ENCODE results near the gene BTNL8. TPM values are rescaled to one million over a fixed set of nuclear protein-coding genes. Genes with fewer than 3 reads are reported as not detected.

BTNL8 gene
- total and polyA plus RNA-seq, 2 donors from 2014 or later, result 0.19 to 1.2 TPM

- Histone ChIP-seq H3K27ac (ENCODE audit: low read depth in 2 of 2, low read length in 2 of 2) (no peak overlapping the region), H3K4me1 (ENCODE audit: control insufficient read depth in 2 of 3, insufficient read depth in 2 of 3, low read depth in 1 of 3, low read length in 3 of 3) (no peaks in the 10 kb centered on the region), H3K9me3 (ENCODE audit: control insufficient read depth in 2 of 3, insufficient read depth in 1 of 3, low read length in 3 of 3) (no peaks in the 10 kb centered on the region), H3K4me3 (ENCODE audit: low read length in 3 of 3) (no peak overlapping the region), H3K27me3 (ENCODE audit: control insufficient read depth, insufficient read depth, low read length) (no peaks in the 10 kb centered on the region), H3K9ac (ENCODE audit: low read length in 3 of 3) (no peak overlapping the region), H3K36me3 (ENCODE audit: control insufficient read depth in 2 of 3, insufficient read depth in 3 of 3, low read length in 3 of 3) (no peaks in the 10 kb centered on the region)
- no peak for TF ChIP-seq CTCF (IDR thresholded peaks at IDR 0.05; ENCODE audit: borderline replicate concordance, extremely low read depth, insufficient read depth)
- intact Hi-C loops (cut with DNase I), result no loop called here
- no peak for FAIRE-seq
- no peak for DNase-seq
These were observed 1.2 kb downstream of the BTNL8 start for GRCh38 chr5:180900178-180900577.

GRCh38 chr5:180901319-180902009 is 2.5 kb downstream of the BTNL8 start:
- no peak for DNase-seq
- H3K27ac ChIP-seq (ENCODE audit: low read depth in 2 of 2, low read length in 2 of 2), result no peak overlapping the region

GRCh38 chr5:180908400-180908799 is 9.4 kb downstream of the BTNL8 start:
- no peak for TF ChIP-seq CTCF (IDR thresholded peaks at IDR 0.05; ENCODE audit: borderline replicate concordance, extremely low read depth, insufficient read depth)
- H3K4me3 ChIP-seq (ENCODE audit: low read length in 3 of 3), result no peak overlapping the region
- no peaks in the 10 kb centered on the region for H3K27me3 ChIP-seq (ENCODE audit: control insufficient read depth, insufficient read depth, low read length)
- H3K9me3 ChIP-seq (ENCODE audit: control insufficient read depth in 2 of 3, insufficient read depth in 1 of 3, low read length in 3 of 3), result no peaks in the 10 kb centered on the region
- no peaks in the 10 kb centered on the region for H3K4me1 ChIP-seq (ENCODE audit: control insufficient read depth in 2 of 3, insufficient read depth in 2 of 3, low read depth in 1 of 3, low read length in 3 of 3)
- no peak overlapping the region for H3K9ac ChIP-seq (ENCODE audit: low read length in 3 of 3)
- no peak overlapping the region for H3K27ac ChIP-seq (ENCODE audit: low read depth in 2 of 2, low read length in 2 of 2)
- no peaks in the 10 kb centered on the region for H3K36me3 ChIP-seq (ENCODE audit: control insufficient read depth in 2 of 3, insufficient read depth in 3 of 3, low read length in 3 of 3)
- no peak for DNase-seq
- intact Hi-C loops (cut with DNase I), result no loop called here
- no peak for FAIRE-seq

More at GRCh38 chr5:180901319-180902009, 2.5 kb downstream of the BTNL8 start:
- no peak overlapping the region for H3K9ac ChIP-seq (ENCODE audit: low read length in 3 of 3)
- TF ChIP-seq CTCF (IDR thresholded peaks at IDR 0.05; ENCODE audit: borderline replicate concordance, extremely low read depth, insufficient read depth), result no peak
- no peaks in the 10 kb centered on the region for H3K27me3 ChIP-seq (ENCODE audit: control insufficient read depth, insufficient read depth, low read length)
- intact Hi-C loops (cut with DNase I), result no loop called here
- no peaks in the 10 kb centered on the region for H3K9me3 ChIP-seq (ENCODE audit: control insufficient read depth in 2 of 3, insufficient read depth in 1 of 3, low read length in 3 of 3)
- no peak overlapping the region for H3K4me3 ChIP-seq (ENCODE audit: low read length in 3 of 3)
- FAIRE-seq, result no peak
- no peaks in the 10 kb centered on the region for H3K4me1 ChIP-seq (ENCODE audit: control insufficient read depth in 2 of 3, insufficient read depth in 2 of 3, low read depth in 1 of 3, low read length in 3 of 3)
- H3K36me3 ChIP-seq (ENCODE audit: control insufficient read depth in 2 of 3, insufficient read depth in 3 of 3, low read length in 3 of 3), result no peaks in the 10 kb centered on the region

Data from kidney (tissue), 14 donors.